Stomach (tissue), 9 donors: ENCODE results near the gene SORCS2. TPM values are rescaled to one million over a fixed set of nuclear protein-coding genes. Genes with fewer than 3 reads are reported as not detected.

Source experiments
- DNase-seq, 2 donors: peaks; one replicate each; pipeline versions ENCODE4 v3.0.0 to v3.0.0-alpha.2; 2013 to 2019
- H3K27ac ChIP-seq, 5 donors: fragments of 200-600 bp in 4 of 5; sonication (generic) in 4 of 5; one replicate each; pipeline ENCODE4 v1.5.1; 2013 to 2019; ENCODE audit warnings: mild to moderate bottlenecking in 1 of 5, moderate library complexity in 1 of 5
- H3K27me3 ChIP-seq, 3 donors: fragments of 200-600 bp; sonication (generic); one replicate each; pipeline ENCODE4 v1.5.1; 2017 to 2019; ENCODE audit warnings: mixed run types in 1 of 3
- H3K36me3 ChIP-seq, 4 donors: fragments of 200-600 bp; sonication (generic); 1 replicate in 3 of 4; 2 replicates in 1 of 4; pipeline ENCODE4 v1.5.1; 2016 to 2019
- H3K4me1 ChIP-seq, 4 donors: fragments of 200-600 bp; sonication (generic); one replicate each; pipeline ENCODE4 v1.5.1; 2016 to 2019
- H3K4me3 ChIP-seq, 4 donors: fragments of 200-600 bp; sonication (generic) in 3 of 4; one replicate each; pipeline ENCODE4 v1.5.1; 2016 to 2019; ENCODE audit warnings: mild to moderate bottlenecking in 1 of 4
- H3K9me3 ChIP-seq, 4 donors: fragments of 200-600 bp; sonication (generic); one replicate each; pipeline ENCODE4 v1.5.1; 2016 to 2019
- EP300 ChIP-seq: sonication (generic); formaldehyde crosslinking; IDR thresholded peaks from one replicate; pipeline ENCODE4 v1.6.1; 2017; ENCODE audit warnings: antibody characterized with exemption
- POLR2A ChIP-seq, 4 donors: fragments of 450-650 bp; IDR thresholded peaks; one replicate each; pipeline ENCODE4 v1.6.1; 2016; ENCODE audit warnings: antibody characterized with exemption in 4 of 4, control low read depth in 2 of 4, mild to moderate bottlenecking in 1 of 4, moderate library complexity in 1 of 4
- POLR2AphosphoS5 ChIP-seq, 3 donors: sonication (generic); formaldehyde crosslinking; IDR thresholded peaks; one replicate each; pipeline ENCODE4 v1.6.1; 2016; ENCODE audit warnings: antibody characterized with exemption in 3 of 3
- WGBS, 5 donors: extraction: QIAGEN DNeasy Blood & Tissue Kit in 3 of 5; methylation state at CpG; one replicate each; pipeline versions ENCODE4 v1.1.5 to v1.1.7; 2013 to 2018; 5-methylcytosine and 5-hydroxymethylcytosine counted together
- intact Hi-C: fragments of 100-400 bp; cut with DNase I; formaldehyde crosslinking; loops from one replicate; pipeline ENCODE4 v1.15.1; 2023; ENCODE audit warnings: low total_unique reads
- polyA plus RNA-seq, 3 donors: library from polyadenylated mRNA; stranded (reverse); fragments of 200-250 nt; gene quantifications; one replicate each; pipeline ENCODE4 v1.2.3, GENCODE V29; 2013
- total RNA-seq, 5 donors: library from RNA; depleted of rRNA; stranded (reverse); fragments of >200 nt; gene quantifications; one replicate each; pipeline versions ENCODE4 v1.1.0 to v1.2.3, GENCODE V29; 2014 to 2016
- TF ChIP-seq, protein P1 (sequence below), 7 experiments: fragments of 450-650 bp in 4 of 7; fragments of 200-600 bp in 3 of 7; sonication (generic) in 3 of 7; IDR thresholded peaks; one replicate each; pipeline ENCODE4 v1.5.1; 2016 to 2019; ENCODE audit warnings: antibody characterized with exemption in 7 of 7, control low read depth in 2 of 7, mild to moderate bottlenecking in 1 of 7
- donor health status: healthy with polysubstance abuse.
- donor health status: Bipolar disorder and iron deficiency.
- donor health status: healthy.

SORCS2 gene
- total and polyA plus RNA-seq, 8 donors: under 0.01 to 13.0 (median 0.50) TPM; not detected in 1

DNA sequence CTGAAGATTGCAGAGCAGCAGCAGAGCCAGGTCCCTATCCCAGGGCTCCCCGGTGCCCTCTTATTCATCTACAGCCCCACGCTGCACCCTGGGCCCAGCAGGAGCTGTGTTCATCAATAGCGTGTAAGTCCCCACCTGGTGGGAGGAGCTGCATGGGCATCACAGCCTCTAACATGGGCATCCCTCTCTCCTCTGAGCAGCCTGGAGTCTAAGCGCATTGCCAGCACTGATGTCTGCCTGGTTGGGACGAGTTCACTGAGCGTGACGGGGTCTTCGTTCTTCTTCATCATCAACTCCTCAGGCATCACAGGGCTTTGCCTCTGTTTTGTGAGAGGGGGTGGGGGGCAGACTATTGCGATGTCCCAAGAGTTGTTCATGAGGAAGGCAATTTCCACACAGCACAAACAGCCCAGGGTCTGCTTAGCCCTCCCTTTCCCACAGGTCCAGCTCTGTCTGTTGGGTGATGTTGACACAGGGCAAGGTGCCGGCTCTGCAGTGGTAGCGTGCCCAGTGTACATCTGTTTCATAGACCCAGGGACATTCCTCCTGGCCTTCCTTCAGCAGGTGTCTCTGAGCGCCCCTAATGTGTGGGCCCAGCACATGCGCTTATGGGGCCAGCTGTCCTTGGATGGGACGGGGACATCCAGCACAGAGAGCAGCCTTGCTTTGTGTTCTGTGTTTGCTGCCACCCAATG is 85.9 kb downstream of the SORCS2 start:
- 83 to 97% (median 85%) methylated on average over 10 to 14 of the region's 14 CpGs for WGBS, 5 donors
- peaks cover 0 to 28% (median 4%) of the 10 kb centered on the region in 3 donors for H3K27me3 ChIP-seq
- H3K36me3 ChIP-seq: no peaks in the 10 kb centered on the region
- H3K9me3 ChIP-seq: no peaks in the 10 kb centered on the region
- no peaks in the 10 kb centered on the region for H3K4me1 ChIP-seq
- H3K27ac ChIP-seq: no peak overlapping the region
- intact Hi-C loops: no loop called here
- DNase-seq: no peak
- TF ChIP-seq POLR2AphosphoS5 (IDR thresholded peaks at IDR 0.05) (no peak), POLR2A (IDR thresholded peaks at IDR 0.05) (no peak), EP300 (no peak)
- TF ChIP-seq, protein P1, sequence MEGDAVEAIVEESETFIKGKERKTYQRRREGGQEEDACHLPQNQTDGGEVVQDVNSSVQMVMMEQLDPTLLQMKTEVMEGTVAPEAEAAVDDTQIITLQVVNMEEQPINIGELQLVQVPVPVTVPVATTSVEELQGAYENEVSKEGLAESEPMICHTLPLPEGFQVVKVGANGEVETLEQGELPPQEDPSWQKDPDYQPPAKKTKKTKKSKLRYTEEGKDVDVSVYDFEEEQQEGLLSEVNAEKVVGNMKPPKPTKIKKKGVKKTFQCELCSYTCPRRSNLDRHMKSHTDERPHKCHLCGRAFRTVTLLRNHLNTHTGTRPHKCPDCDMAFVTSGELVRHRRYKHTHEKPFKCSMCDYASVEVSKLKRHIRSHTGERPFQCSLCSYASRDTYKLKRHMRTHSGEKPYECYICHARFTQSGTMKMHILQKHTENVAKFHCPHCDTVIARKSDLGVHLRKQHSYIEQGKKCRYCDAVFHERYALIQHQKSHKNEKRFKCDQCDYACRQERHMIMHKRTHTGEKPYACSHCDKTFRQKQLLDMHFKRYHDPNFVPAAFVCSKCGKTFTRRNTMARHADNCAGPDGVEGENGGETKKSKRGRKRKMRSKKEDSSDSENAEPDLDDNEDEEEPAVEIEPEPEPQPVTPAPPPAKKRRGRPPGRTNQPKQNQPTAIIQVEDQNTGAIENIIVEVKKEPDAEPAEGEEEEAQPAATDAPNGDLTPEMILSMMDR (IDR thresholded peaks at IDR 0.05): no peak
- H3K4me3 ChIP-seq: no peak overlapping the region

DNA sequence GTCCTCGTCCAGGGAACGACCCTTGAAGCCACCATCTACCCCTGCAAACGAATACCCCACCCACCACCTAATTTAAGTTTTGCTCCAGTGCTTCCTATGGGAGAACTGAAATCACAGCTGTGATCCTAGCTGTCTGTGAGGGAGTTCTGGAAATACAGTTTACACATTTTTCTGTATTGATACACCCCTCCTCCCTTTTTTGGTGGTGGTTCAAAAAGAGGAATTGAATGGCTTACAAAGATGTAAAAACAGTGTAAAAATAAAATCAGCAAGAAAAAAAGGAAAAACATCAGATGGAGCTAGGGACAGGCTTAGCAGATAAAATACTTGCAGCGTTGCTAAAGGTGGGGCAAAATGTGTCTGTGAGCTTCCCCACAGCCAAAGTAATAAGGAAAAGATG is 86.6 kb downstream of the SORCS2 start:
- 51 to 62% (median 56%) methylated on average over 4 of the region's 4 CpGs for WGBS, 5 donors
- Histone ChIP-seq H3K36me3 (no peaks in the 10 kb centered on the region), H3K4me3 (no peak overlapping the region), H3K27ac (no peak overlapping the region), H3K9me3 (no peaks in the 10 kb centered on the region), H3K27me3 (peaks cover 0 to 28% (median 4%) of the 10 kb centered on the region in 3 donors), H3K4me1 (no peaks in the 10 kb centered on the region)
- DNase-seq: no peak
- intact Hi-C loops: no loop called here
- no peak for TF ChIP-seq EP300
- TF ChIP-seq POLR2AphosphoS5 (IDR thresholded peaks at IDR 0.05): no peak
- TF ChIP-seq, protein P1 (IDR thresholded peaks at IDR 0.05): no peak
- no peak for TF ChIP-seq POLR2A (IDR thresholded peaks at IDR 0.05)

DNA sequence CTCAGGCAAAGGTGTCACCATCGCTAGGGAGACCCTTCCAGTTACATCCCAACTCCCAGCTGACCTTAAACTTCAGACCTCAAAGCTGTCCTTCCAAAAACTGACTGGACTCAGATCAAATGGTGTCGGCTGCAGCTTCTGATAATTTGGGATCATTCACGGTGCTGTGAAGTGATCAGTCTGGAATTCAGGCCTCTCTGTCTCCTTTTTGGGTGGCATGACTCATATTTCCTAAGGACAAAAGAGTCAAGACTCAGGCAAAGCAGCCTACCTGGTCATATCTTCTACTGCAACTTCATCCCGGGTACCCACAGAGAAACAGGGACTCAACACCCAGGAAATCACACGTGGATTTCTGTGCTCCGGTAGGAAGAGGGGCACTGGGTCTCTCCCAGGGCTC is 87.6 kb downstream of the SORCS2 start:
- intact Hi-C loops: no loop called here
- no peak for DNase-seq
- Histone ChIP-seq H3K4me1 (no peaks in the 10 kb centered on the region), H3K27me3 (peaks cover 0 to 28% (median 4%) of the 10 kb centered on the region in 3 donors), H3K4me3 (no peak overlapping the region), H3K36me3 (no peaks in the 10 kb centered on the region), H3K27ac (no peak overlapping the region), H3K9me3 (no peaks in the 10 kb centered on the region)
- WGBS, 5 donors: 70 to 85% (median 74%) methylated on average over 6 of the region's 6 CpGs
- TF ChIP-seq POLR2AphosphoS5 (IDR thresholded peaks at IDR 0.05): no peak
- TF ChIP-seq, protein P1 (IDR thresholded peaks at IDR 0.05): no peak

DNA sequence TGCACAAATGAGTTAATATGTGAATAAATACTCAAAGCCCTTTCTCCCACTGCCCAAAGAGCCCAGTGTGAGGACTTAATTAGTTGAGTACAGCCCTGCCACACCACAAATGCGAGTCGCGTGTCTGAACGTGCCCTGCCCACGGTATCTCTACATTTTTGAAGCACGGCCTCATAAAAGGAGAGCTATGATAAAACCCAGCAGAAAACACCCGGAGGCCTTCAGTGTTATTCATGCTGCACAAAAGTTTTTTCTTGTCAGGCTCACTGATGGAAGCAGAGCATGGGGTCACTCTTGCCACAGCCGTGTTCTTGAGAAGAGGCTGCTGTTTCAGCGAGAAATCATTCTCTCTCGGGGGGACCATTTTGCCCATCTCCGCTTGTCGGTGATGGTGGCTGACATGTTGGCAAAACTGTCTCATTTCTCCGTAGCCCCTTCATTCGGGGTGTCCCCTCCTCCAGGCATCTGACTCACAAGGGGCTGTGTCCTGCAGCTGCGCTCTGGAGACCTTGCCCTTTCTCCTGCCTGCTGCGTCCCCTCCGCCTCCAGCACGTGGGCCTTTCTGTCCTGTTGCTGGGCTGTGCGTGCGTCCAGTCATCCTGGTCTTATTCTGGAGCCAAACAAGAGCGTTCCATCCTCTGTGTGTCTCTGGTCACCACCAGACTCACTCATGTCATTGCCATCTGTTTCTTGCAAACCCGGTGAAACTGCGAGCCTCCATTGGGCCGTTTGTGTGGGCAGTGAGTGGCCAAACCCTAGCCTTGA is 88.8 kb downstream of the SORCS2 start:
- no peak overlapping the region for H3K4me3 ChIP-seq
- no peaks in the 10 kb centered on the region for H3K9me3 ChIP-seq
- no peak for DNase-seq
- TF ChIP-seq EP300: no peak
- TF ChIP-seq, protein P1 (IDR thresholded peaks at IDR 0.05): no peak
- TF ChIP-seq POLR2A (IDR thresholded peaks at IDR 0.05): no peak
- no peak for TF ChIP-seq POLR2AphosphoS5 (IDR thresholded peaks at IDR 0.05)
- no peak overlapping the region for H3K27ac ChIP-seq
- WGBS, 5 donors: 66 to 70% (median 67%) methylated on average over 24 of the region's 24 CpGs
- no peaks in the 10 kb centered on the region for H3K36me3 ChIP-seq
- H3K27me3 ChIP-seq: peaks cover 0 to 36% (median 4%) of the 10 kb centered on the region in 3 donors
- intact Hi-C loops: no loop called here
- H3K4me1 ChIP-seq: peaks cover 0 to 8% (median 2%) of the 10 kb centered on the region in 4 donors
